Stimulated activated CD4-positive, alpha-beta T cell treated with anti-CD3 and anti-CD28 coated beads, Interleukin-15, amount 100 ng/mL, for 48 hours (primary cell): ENCODE data around the gene HSPA2.
"Not testable (repeated sequence)": the region's sequence is repeated elsewhere in the genome, so short reads cannot be mapped to it uniquely, and the experiment has no call there.

Experiments
- DNase-seq, 2 donors: peaks; one replicate each; pipeline ENCODE4 v3.0.0-alpha.2; 2020; ENCODE audit warnings: low read depth in 2 of 2

Gene HSPA2

DNA sequence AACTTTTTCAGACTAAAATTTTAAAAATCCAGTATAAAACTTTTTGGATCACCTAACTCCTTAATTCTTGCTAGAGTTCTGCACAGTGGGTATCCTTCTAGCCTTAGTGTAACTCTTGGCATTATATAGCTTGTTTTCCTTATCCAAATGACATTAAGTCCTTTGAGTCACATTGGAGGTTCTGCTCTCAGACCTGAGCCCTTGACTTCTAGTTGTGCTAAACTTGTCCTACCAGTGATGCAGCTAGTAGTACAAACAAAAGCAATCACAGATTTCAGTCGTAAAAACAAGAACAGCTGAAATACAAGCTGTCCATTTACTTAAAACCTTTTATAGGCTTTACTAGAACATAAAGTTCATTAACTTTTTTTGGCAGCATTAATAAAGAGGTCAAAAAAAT, 25.5 kb upstream of the HSPA2 start:
- no peak for DNase-seq

DNA sequence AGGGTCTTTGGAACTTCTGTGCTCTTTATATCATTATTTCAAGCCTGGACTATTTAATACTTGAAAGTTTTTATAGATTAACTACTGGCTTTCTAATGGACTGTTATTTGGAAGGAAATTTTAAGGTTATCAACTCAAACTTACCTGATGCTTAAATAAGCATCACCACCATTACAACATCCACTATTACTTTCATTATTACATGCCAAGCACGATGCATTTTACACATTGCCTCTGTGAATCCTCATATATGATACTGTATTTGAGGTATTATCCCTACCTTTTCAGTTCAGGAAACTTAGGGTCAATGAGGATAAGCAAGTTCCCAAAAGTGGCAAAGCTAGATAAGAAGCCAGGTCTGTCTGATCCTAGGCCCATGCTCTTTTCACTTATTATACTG, 23.6 kb upstream of the HSPA2 start:
- DNase-seq = no peak

DNA sequence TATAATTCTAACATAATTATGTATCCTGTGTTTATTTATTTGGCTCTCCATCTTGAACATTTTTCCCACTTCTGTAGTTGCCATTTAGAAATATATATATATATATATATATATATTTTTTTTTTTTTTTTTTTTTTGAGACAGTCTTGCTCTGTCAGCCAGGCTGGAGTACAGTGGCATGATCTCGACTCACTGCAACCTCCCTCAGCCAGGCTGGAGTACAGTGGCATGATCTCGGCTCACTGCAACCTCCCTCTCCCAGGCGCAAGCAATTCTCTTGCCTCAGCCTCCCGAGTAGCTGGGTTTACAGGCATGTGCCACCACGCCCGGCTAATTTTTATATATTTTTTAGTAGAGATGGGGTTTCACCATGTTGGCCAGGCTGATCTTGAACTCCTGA, 22.9 kb upstream of the HSPA2 start:
- DNase-seq = not testable (repeated sequence)

DNA sequence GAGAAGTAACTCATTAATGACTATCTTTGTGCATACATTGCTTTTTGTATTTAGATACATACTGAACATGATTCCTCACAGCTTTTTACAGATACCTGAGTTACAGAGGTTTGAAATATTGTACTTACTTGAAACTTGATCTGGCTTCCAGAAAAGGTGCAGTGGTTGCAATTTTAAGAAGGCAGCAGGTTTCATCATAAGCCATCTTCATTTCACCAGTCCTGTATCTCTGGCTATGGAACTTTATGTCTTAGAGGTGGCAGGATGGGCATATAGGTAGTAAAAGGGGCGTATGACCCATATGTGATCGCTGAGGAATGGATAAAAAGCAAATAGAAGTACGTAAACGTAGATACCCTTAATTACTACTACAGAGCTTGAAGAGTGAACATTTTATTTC, 22.3 kb upstream of the HSPA2 start:
- DNase-seq = no peak

DNA sequence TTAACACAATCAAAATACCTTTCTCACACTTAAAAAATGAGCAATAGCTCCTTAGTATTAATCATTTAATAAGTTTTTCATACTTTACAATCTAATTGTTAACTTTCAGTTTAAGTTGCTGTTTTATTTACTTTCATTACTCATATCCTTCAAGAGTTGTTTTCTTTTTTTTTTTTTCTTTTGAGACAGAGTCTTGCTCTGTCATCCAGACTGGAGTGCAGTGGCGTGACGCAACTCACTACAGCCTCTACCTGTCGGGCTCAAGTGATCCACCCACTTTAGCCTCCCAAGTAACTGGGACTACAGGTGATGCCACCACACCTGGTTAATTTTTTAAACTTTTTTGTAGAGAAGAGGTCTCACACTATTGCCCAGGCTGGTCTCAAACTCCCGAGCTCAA, 19.8 kb upstream of the HSPA2 start:
- no peak for DNase-seq

DNA sequence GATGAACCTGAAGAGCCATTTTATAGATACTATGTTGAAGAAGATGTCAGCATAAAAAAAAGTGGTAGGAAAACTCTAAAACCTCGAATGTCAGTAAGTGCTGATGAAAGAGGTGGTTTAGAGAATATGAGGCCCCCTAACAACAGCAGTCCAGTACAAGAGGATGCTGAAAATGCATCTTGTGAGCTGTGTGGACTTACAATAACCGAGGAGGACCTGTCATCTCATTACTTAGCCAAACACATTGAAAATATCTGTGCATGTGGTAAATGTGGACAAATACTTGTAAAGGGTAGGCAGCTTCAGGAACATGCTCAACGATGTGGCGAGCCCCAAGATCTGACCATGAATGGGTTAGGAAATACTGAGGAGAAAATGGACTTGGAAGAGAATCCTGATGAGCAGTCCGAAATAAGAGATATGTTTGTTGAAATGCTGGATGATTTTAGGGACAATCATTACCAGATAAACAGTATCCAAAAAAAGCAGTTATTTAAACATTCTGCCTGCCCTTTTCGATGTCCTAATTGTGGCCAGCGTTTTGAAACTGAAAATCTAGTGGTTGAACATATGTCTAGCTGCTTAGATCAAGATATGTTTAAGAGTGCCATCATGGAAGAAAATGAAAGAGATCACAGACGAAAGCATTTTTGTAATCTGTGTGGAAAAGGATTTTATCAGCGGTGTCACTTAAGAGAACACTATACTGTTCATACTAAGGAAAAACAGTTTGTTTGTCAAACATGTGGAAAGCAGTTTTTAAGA, 17.8 kb upstream of the HSPA2 start:
- DNase-seq = no peak

DNA sequence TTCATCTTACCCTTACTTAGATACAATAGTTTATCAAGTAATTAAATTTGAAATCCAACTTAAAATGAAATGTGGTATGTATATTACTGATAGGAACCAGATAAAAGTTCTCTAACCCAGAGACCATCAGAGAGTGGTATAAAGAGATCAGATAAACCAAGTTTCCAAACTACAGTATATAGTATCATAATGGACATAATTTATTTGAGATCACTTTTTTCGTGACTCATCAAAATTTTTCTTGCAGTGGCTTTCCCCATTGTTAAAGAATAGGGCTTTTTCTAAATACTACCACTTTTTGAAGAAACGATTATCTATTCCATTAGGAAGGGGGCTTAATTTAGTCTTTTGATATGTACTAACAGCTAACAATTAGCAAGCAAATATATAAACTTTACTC, 15.2 kb upstream of the HSPA2 start:
- DNase-seq = no peak

DNA sequence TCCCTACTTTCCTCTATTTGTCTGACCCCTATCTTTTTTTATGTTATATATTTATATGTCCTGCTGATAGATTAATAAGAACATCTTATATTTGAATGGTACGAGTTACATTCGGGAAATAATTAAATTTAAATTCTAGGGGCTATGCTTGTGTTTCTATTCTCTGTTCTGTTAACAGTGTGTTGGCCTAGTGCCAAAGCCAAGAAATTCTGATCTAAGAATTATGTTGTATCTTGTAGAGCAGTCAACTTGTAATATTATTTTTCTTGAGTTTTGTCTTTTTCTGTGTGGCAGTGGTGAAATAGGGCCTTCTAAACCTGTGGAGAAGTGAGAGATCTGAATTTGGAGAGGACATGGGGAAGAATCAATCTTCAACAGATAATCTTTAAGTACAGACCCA, 9.0 kb upstream of the HSPA2 start:
- DNase-seq = no peak

DNA sequence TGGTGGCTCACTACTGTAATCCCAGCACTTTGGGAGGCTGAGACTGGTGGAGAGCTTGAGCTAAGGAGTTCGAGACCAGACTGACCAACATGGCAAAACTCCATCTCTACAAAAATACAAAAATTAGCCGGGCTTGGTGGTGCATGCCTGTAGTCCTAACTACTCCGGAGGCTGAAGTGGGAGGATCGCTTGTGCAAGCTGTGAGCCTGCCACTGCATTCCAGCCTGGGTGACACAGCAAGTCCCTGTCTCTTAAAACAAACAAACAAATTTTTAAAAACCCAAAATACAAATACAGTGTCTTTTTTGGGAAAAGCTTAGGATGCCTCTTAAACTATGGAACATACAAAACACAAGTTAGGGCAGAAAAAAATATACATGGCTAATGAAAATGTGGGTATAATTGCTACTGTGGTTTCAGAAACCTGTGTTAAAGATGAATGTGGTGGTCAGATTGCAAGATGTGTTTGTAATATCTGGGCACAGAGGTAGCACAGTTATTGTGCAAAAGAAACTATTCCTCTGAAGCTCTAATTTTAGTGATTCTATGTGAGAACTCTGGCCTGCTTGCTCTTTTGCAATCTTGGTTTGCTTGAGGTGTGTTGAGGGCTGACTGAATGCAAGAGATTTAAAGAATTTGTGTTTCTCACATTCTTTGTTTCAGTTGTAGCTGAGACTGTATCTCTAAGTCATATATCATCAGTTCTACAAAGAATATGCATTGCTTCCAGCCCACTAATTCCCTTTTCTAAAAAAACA, 3.9 kb upstream of the HSPA2 start:
- DNase-seq = no peak

DNA sequence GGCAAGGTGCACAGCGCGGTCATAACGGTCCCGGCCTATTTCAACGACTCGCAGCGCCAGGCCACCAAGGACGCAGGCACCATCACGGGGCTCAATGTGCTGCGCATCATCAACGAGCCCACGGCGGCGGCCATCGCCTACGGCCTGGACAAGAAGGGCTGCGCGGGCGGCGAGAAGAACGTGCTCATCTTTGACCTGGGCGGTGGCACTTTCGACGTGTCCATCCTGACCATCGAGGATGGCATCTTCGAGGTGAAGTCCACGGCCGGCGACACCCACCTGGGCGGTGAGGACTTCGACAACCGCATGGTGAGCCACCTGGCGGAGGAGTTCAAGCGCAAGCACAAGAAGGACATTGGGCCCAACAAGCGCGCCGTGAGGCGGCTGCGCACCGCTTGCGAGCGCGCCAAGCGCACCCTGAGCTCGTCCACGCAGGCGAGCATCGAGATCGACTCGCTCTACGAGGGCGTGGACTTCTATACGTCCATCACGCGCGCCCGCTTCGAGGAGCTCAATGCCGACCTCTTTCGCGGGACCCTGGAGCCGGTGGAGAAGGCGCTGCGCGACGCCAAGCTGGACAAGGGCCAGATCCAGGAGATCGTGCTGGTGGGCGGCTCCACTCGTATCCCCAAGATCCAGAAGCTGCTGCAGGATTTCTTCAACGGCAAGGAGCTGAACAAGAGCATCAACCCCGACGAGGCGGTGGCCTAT, 875 bp downstream of the HSPA2 start:
- DNase-seq = no peak

DNA sequence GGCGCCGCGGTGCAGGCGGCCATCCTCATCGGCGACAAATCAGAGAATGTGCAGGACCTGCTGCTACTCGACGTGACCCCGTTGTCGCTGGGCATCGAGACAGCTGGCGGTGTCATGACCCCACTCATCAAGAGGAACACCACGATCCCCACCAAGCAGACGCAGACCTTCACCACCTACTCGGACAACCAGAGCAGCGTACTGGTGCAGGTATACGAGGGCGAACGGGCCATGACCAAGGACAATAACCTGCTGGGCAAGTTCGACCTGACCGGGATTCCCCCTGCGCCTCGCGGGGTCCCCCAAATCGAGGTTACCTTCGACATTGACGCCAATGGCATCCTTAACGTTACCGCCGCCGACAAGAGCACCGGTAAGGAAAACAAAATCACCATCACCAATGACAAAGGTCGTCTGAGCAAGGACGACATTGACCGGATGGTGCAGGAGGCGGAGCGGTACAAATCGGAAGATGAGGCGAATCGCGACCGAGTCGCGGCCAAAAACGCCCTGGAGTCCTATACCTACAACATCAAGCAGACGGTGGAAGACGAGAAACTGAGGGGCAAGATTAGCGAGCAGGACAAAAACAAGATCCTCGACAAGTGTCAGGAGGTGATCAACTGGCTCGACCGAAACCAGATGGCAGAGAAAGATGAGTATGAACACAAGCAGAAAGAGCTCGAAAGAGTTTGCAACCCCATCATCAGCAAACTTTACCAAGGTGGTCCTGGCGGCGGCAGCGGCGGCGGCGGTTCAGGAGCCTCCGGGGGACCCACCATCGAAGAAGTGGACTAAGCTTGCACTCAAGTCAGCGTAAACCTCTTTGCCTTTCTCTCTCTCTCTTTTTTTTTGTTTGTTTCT, 1.7 kb downstream of the HSPA2 start:
- no peak for DNase-seq

DNA sequence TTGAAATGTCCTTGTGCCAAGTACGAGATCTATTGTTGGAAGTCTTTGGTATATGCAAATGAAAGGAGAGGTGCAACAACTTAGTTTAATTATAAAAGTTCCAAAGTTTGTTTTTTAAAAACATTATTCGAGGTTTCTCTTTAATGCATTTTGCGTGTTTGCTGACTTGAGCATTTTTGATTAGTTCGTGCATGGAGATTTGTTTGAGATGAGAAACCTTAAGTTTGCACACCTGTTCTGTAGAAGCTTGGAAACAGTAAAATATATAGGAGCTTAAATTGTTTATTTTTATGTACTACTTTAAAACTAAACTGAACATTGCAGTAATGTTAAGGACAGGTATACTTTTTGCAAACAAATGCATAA, 2.3 kb downstream of the HSPA2 start:
- no peak for DNase-seq

DNA sequence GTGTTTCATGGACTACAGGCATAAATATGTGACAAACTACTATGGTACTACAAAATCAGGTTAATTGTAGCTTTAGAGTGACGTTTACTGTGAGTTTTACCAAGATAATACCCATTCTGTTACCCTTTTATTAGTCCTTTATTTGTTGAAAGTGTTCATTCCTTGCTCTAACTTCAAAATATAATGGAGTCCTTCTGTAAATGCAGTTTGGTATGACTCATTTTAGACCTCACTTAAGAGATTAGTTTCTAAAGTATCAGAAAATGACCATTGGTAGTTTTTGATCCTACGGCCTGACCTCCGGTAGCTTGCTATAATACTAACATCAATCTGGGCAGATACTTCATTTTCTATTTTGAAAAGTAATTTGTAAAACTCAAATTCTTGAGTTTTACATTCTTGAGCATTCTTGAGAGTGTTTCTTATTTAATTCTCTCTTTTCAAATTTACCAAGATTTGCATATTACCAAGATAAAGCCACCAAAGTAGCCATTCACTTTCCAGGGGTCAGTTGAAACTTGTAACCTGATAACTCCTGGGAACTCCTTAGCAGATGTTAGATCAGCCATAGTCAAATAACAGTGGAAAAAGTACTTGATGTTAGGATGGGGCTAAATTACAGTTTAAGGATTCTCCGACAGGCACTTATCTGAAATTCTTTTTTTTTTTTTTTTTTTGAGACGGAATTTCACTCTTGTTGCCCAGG, 4.2 kb downstream of the HSPA2 start:
- no peak for DNase-seq

DNA sequence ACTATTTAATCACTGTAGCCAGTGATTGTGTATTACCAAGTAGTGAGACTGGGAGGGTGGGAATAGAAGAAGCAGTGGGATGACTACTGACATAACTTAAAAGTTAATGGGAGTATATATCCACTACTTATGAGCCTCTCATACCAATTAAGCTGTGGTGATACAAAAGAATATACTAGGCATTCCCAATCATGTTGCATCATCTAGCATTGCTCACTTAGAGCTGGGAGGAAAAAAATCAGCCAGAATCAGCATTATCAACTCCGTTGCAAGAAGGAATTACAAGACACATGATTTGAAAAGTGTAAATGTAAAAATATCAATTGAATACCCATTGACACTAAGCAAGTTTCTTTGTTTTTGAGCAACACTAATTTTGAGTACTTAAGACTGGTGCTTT, 8.5 kb downstream of the HSPA2 start:
- DNase-seq = no peak

DNA sequence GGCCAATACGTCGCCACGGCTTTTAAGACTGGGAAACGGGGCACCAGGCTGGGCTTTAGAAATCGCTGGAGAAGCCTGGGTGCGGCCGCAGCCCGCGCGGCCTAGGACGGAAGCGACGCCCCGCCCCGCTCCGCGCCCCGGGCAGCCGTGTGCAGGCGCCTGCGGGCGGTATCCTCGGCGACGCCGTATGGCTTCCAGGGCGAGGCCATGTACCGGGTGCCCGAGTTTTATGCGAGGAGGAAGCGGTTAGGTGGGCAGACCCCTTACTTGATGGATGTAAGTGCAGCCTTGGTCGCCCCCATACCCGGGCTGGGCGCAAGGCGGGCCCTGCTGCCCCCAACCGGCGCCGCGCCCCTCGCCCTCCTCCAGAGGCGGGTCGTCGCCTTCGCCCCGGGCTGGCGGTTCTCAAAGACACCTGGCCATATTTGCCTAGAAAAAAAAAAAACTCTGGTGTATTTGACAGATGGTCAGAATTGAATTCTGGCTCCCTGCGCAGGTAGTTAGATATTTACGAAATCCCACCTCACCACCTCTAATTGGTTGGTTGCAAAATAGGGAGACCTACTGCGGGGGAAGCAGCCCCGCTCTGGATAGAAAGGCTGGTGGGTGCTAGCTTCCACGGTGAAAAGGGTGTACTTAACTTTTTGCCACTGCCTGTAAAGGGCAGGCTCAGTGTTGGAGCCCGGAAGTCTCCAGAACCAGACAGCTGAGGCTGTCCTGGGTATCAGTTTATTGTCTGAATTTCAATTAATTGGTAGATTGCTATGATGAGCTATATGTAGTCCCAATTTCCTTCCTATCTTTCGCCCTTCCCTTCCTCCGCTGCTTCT, 9.5 kb downstream of the HSPA2 start, which contains the start of gene PPP1R36:
Gene PPP1R36 (plus strand): TSS at position 171 of the 830 bp plus-strand sequence. CDS start 37 bp downstream, at position 208.
- DNase-seq = no peak

DNA sequence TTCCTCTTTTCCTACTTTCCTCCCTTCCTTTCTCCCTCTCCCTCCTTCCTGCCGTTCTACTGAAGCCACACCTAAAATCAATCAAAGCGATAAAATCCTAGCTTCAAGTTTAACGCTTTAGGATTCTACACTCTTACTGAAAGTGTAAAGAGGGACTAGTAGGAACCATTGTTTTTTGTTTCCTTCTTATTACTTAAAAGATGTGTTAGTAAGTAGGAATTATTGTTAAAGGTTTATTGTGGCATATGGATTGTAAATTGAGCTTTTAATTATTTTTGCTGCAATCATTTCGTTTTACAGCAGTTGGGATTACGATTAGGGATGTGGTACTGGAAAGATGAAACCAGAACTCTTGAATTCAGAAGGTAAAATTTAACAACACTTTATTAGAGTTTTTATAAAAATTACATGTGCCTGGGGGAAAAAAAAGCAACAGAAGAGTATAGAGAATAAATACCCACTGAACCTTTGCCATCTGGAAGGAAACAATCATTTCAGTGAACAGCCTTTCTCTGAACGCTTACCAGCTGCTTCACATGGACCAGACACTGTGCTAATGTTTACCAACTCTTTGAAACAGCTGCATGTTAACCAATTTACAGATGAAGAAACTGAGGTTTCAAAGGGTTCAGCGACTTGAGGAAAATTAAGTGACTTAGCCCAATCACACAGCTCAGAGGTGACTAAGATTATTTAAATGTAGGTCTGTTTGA, 10.2 kb downstream of the HSPA2 start:
- DNase-seq = no peak

DNA sequence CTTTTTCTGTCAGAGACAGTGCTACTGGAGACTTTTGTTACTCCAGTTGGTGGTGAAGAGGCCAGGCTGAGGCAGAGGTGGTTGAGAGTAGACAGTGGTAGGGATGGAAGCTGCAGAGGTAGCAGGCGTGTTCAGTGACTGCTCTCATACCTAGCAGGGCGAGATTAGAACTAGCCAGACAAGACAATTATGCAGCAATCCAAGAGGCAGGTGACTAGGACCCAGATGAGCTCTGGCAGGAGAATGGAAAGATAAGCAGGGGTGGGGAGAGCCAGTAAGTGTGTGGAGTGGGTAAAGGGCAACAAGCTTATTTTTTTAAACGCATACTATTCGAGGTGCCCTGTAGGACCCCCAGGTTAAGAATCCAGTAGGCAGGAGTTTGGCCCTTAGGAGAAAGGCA, 14.0 kb downstream of the HSPA2 start:
- DNase-seq = no peak

DNA sequence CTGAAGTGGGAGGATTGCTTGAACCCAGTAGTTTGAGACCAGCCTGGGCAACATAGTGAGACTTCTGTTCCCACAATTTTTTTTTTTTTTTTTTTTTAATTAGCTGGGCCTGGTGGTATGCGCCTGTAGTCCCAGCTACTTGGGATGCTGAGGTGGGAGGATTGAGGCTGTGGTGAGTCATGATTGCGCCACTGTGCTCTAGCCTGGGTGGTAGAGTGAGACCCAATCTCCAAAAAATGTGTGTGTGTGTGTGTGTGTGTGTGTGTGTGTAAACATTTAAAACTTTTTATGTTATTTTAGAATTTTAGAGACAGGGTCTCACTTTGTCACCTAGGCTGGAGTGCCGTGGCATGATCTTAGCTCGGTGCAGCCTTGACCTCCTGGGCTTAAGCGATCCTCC, 16.0 kb downstream of the HSPA2 start:
- no peak for DNase-seq

DNA sequence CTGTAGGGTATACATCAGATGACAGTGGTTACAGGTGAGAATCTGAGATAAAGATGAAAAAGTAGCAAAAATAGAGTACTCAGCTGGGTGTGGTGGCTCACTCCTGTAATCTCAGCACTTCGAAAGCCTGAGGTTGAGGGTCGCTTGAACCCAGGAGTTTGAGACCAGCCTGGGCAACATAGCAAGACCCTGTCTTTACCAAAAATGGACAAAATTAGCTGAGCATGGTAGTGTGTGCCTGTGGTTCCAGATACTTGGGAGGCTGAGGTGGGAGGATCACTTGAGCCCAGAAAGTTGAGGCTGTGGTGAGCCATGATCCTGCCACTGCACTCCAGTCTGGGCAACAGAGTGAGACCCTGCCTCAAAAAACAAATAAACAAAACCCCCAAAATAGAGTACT, 17.7 kb downstream of the HSPA2 start:
- not testable (repeated sequence) for DNase-seq

DNA sequence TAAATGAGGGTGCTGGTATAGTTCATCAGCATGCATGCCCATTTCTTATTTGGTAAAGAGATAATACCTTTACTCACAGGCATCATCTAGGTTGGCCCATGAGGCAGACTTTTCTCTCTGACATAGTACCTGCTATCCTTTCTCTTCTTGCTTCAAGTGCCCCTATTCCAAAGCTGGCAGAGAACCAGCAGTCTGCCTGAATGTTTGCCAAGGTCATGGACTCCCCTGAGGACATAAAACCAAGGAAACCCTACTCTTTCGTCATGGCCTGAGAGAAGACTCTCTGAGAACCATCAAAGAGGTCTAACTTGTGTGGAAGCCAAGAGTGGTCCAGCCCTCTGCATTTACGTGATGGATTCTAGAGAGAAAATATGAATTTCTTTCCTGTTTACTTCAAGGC, 21.1 kb downstream of the HSPA2 start:
- no peak for DNase-seq
